Loucy (cell line): ENCODE results near the gene THEM5.

ENCODE experiments used
- CTCF ChIP-seq: fragments of 200-600 bp; sonication (generic); conservative IDR thresholded peaks from 2 replicates; pipeline ENCODE4 v1.5.1; 2014; ENCODE audit warnings: mild to moderate bottlenecking, antibody characterized with exemption, low read length
- EZH2phosphoT487 ChIP-seq: fragments of 200-600 bp; IDR thresholded peaks from 2 replicates; pipeline ENCODE4 v1.6.1; 2018; ENCODE audit warnings: antibody characterized with exemption, mild to moderate bottlenecking, moderate library complexity, borderline replicate concordance

- no peak for TF ChIP-seq CTCF
- TF ChIP-seq EZH2phosphoT487 = no peak
These were observed at the start of gene THEM5 for GRCh38 chr1:151853411-151853943.
